ENCODE data around the gene SEC24A.
"Not testable (repeated sequence)": the region's sequence is repeated elsewhere in the genome, so short reads cannot be mapped to it uniquely, and the experiment has no call there.

The SEC24A gene

GRCh38 chr5:134650660-134651059 lies 2.1 kb downstream of the SEC24A start:
- not testable (repeated sequence) for DNase-seq

GRCh38 chr5:134651531-134651930 lies 2.9 kb downstream of the SEC24A start:
- DNase-seq, result no peak

GRCh38 chr5:134656690-134657089 lies 8.1 kb downstream of the SEC24A start:
- DNase-seq, result no peak

- no peak for DNase-seq
These were observed 10.9 kb downstream of the SEC24A start for GRCh38 chr5:134659456-134659855.

GRCh38 chr5:134659922-134660321 lies 11.3 kb downstream of the SEC24A start:
- no peak for DNase-seq

- no peak for DNase-seq
These were observed 14.4 kb downstream of the SEC24A start for GRCh38 chr5:134662971-134663370.

- DNase-seq, result no peak
These were observed 15.9 kb downstream of the SEC24A start for GRCh38 chr5:134664448-134664847.

- not testable (repeated sequence) for DNase-seq
These were observed 25.0 kb downstream of the SEC24A start for GRCh38 chr5:134673546-134673945.

- not testable (repeated sequence) for DNase-seq
These were observed 28.8 kb downstream of the SEC24A start for GRCh38 chr5:134677357-134677756.

- not testable (repeated sequence) for DNase-seq
These were observed 41.6 kb downstream of the SEC24A start for GRCh38 chr5:134690144-134690543.

- no peak for DNase-seq
These were observed 44.1 kb downstream of the SEC24A start for GRCh38 chr5:134692722-134693121.

- no peak for DNase-seq
These were observed 59.7 kb downstream of the SEC24A start for GRCh38 chr5:134708301-134708700.

GRCh38 chr5:134714120-134714519 lies 65.5 kb downstream of the SEC24A start:
- DNase-seq, result no peak

GRCh38 chr5:134714541-134714940 lies 66.0 kb downstream of the SEC24A start:
- DNase-seq, result no peak

GRCh38 chr5:134715466-134715865 lies 66.9 kb downstream of the SEC24A start:
- DNase-seq, result not testable (repeated sequence)

- no peak for DNase-seq
These were observed 76.3 kb downstream of the SEC24A start for GRCh38 chr5:134724872-134725271.

- DNase-seq, result no peak
These were observed 84.2 kb downstream of the SEC24A start for GRCh38 chr5:134732819-134733218.

GRCh38 chr5:134735243-134735642 lies 86.7 kb downstream of the SEC24A start:
- no peak for DNase-seq

GRCh38 chr5:134736173-134736812 lies 87.7 kb downstream of the SEC24A start:
- DNase-seq, result no peak

- peak; percentile 98 for DNase-seq
These were observed 89.8 kb downstream of the SEC24A start, which contains the start of gene CAMLG for GRCh38 chr5:134738133-134738962. Gene CAMLG, plus strand, starts transcription at chr5:134738548. Its CDS starts 73 bp downstream, at chr5:134738621.

- DNase-seq, result peak; percentile 14
These were observed 90.5 kb downstream of the SEC24A start for GRCh38 chr5:134738963-134739661.

- DNase-seq, result no peak
These were observed 92.5 kb downstream of the SEC24A start for GRCh38 chr5:134741052-134741451.

GRCh38 chr5:134742134-134742533 lies 93.5 kb downstream of the SEC24A start:
- no peak for DNase-seq

GRCh38 chr5:134749415-134749814 lies 100.8 kb downstream of the SEC24A start:
- no peak for DNase-seq

Measured in CD4-positive, alpha-beta T cell treated with Interleukin-17A for 4 hours (primary cell).